HG02623 (cell line): Measurements from ENCODE around the gene ZNF462.
"Not testable (repeated sequence)": the region's sequence is repeated elsewhere in the genome, so short reads cannot be mapped to it uniquely, and the experiment has no call there.

Experiments used
- ATAC-seq: cut with Tn5 transposase; IDR thresholded peaks from one replicate; pipeline ENCODE4 v1.9.1; 2021; ENCODE audit warnings: moderate library complexity; ENCODE audit not compliant: unreplicated experiment

The ZNF462 gene

GRCh38 chr9:106862821-106863720, at the start of gene ZNF462:
Gene ZNF462, plus strand, starts transcription at chr9:106863166. Its CDS starts 60,218 bp downstream, at chr9:106923384.
- no peak for ATAC-seq

GRCh38 chr9:106816524-106816923, 46.4 kb upstream of the ZNF462 start:
- ATAC-seq: no peak

GRCh38 chr9:106818034-106818433, 44.9 kb upstream of the ZNF462 start:
- no peak for ATAC-seq

GRCh38 chr9:106820866-106821265, 42.1 kb upstream of the ZNF462 start:
- ATAC-seq: no peak

- no peak for ATAC-seq
Observed at GRCh38 chr9:106828070-106828469, 34.9 kb upstream of the ZNF462 start.

GRCh38 chr9:106828965-106829364, 34.0 kb upstream of the ZNF462 start:
- ATAC-seq: no peak

GRCh38 chr9:106829666-106830408, 33.1 kb upstream of the ZNF462 start:
- no peak for ATAC-seq

GRCh38 chr9:106830527-106831150, 32.3 kb upstream of the ZNF462 start:
- ATAC-seq: no peak

- no peak for ATAC-seq
Observed at GRCh38 chr9:106834888-106835287, 28.1 kb upstream of the ZNF462 start.

GRCh38 chr9:106835840-106836239, 27.1 kb upstream of the ZNF462 start:
- no peak for ATAC-seq

- no peak for ATAC-seq
Observed at GRCh38 chr9:106843371-106843770, 19.6 kb upstream of the ZNF462 start.

GRCh38 chr9:106846307-106846706, 16.7 kb upstream of the ZNF462 start:
- no peak for ATAC-seq

GRCh38 chr9:106846857-106847256, 16.1 kb upstream of the ZNF462 start:
- ATAC-seq: no peak

- not testable (repeated sequence) for ATAC-seq
Observed at GRCh38 chr9:106851640-106852039, 11.3 kb upstream of the ZNF462 start.

- no peak for ATAC-seq
Observed at GRCh38 chr9:106857811-106858470, 5.0 kb upstream of the ZNF462 start.

- ATAC-seq: no peak
Observed at GRCh38 chr9:106859957-106860720, 2.8 kb upstream of the ZNF462 start.

GRCh38 chr9:106860721-106861639, 2.0 kb upstream of the ZNF462 start:
- ATAC-seq: no peak

- ATAC-seq: no peak
Observed at GRCh38 chr9:106861640-106862109, 1.3 kb upstream of the ZNF462 start.
